ENCODE results near the gene PRDM16.

GRCh38 chr1:3097231-3097630 is 28.2 kb downstream of the PRDM16 start:
- TF ChIP-seq POLR2A (IDR thresholded peaks at IDR 0.05; ENCODE audit: low read length) (no peak), GATA1 (IDR thresholded peaks at IDR 0.05; ENCODE audit: low read depth, low read length) (no peak)

All from erythroblast (primary cell).